Esophagus squamous epithelium (tissue), 5 donors: ENCODE data around the gene TSPAN14. TPM values are rescaled to one million over a fixed set of nuclear protein-coding genes. Genes with fewer than 3 reads are reported as not detected.

ENCODE experiments used
- DNase-seq: peaks from one replicate; lab custom pipeline; 2025; lab: John Stamatoyannopoulos, UW
- H3K27ac ChIP-seq, 4 donors: fragments of 200-600 bp; sonication (generic); one replicate each; pipeline ENCODE4 v1.5.1; 2016 to 2019; ENCODE audit warnings: mild to moderate bottlenecking in 1 of 4
- H3K27me3 ChIP-seq, 4 donors: fragments of 200-600 bp; sonication (generic); 1 replicate in 3 of 4; 2 replicates in 1 of 4; pipeline versions ENCODE4 v1.5.1 to v1.6.0; 2017 to 2021; ENCODE audit warnings: antibody characterized with exemption in 1 of 4
- H3K36me3 ChIP-seq, 3 donors: fragments of 200-600 bp; sonication (generic); one replicate each; pipeline ENCODE4 v1.5.1; 2016 to 2019
- H3K4me1 ChIP-seq, 3 donors: fragments of 200-600 bp; sonication (generic); one replicate each; pipeline ENCODE4 v1.5.1; 2017 to 2019
- H3K4me3 ChIP-seq, 4 donors: fragments of 200-600 bp; sonication (generic); 1 replicate in 3 of 4; 2 replicates in 1 of 4; pipeline ENCODE4 v1.5.1; 2016 to 2019; ENCODE audit warnings: mild to moderate bottlenecking in 2 of 4, moderate library complexity in 1 of 4
- H3K9me3 ChIP-seq, 3 donors: fragments of 200-600 bp; sonication (generic); one replicate each; pipeline ENCODE4 v1.5.1; 2016 to 2019
- POLR2A ChIP-seq, 4 donors: fragments of 450-650 bp; IDR thresholded peaks; one replicate each; pipeline ENCODE4 v1.6.1; 2017; ENCODE audit warnings: antibody characterized with exemption in 4 of 4, mild to moderate bottlenecking in 4 of 4, moderate library complexity in 3 of 4
- WGBS, 2 donors: methylation state at CpG; one replicate each; pipeline ENCODE4 v1.1.5; 2018; 5-methylcytosine and 5-hydroxymethylcytosine counted together
- intact Hi-C: fragments of 100-400 bp; cut with DNase I; formaldehyde crosslinking; loops from one replicate; pipeline ENCODE4 v1.15.0; 2022
- total RNA-seq, 4 donors: library from RNA; depleted of rRNA; stranded (reverse); fragments of >200 nt; gene quantifications; one replicate each; pipeline ENCODE4 v1.1.0, GENCODE V29; 2016
- TF ChIP-seq, protein P1 (sequence below), 6 experiments: fragments of 450-650 bp in 4 of 6; fragments of 200-600 bp in 2 of 6; sonication (generic) in 2 of 6; IDR thresholded peaks; one replicate each; pipeline ENCODE4 v1.5.1; 2016 to 2019; ENCODE audit warnings: antibody characterized with exemption in 6 of 6, mild to moderate bottlenecking in 4 of 6, moderate library complexity in 4 of 6
- donor health status: DM: yes; HTN: yes; CAD: no.

The TSPAN14 gene
- total RNA-seq, 4 donors from 2014 or later, result 66.4 to 118 (median 89.8) TPM

DNA sequence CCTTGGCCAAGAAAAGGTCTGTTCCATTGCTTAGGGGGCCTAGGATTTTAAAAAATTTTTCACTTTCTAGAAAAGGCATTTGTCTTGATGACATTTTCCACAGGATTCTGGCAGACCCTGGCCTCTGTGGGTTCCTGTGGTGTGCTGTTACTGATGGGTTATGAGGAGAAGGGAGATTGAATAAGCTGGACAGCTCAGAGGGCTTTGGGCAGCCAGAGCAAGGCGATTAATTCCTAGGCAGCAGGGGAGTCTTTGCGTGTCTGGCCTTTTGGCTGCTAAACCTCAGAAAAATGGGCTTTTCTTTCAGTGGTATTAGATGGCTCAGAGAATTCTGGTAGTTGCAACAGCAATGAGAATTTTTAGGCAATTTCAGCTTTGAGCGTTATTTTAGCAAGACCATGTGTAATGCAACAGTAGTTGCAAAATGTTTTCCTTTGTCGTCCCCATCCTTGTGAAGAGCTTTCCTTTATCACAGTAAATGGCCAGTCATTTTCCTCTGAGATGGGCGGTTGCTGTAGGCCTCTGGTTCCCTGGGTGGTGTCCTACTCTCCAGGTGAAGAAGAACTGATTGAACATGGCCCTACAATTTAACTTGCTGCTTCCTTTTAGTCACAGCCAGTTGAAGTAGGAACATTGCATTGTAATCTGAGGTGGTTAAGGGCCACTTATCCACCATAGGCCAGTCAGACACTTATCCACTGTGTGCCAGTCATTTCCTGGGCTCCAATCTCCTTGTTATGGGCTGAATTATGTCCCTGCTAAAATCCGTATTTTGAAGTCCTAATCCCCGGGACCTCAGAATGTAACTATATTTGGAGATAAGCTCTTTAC lies 126.7 kb downstream of the TSPAN14 start:
- Histone ChIP-seq H3K4me1 (no peaks in the 10 kb centered on the region), H3K4me3 (no peak overlapping the region), H3K27me3 (no peaks in the 10 kb centered on the region), H3K36me3 (no peaks in the 10 kb centered on the region), H3K9me3 (peaks cover 0 to 4% (median 3%) of the 10 kb centered on the region in 3 donors), H3K27ac (no peak overlapping the region)
- intact Hi-C loops, result no loop called here
- DNase-seq, result no peak
- TF ChIP-seq, protein P1, sequence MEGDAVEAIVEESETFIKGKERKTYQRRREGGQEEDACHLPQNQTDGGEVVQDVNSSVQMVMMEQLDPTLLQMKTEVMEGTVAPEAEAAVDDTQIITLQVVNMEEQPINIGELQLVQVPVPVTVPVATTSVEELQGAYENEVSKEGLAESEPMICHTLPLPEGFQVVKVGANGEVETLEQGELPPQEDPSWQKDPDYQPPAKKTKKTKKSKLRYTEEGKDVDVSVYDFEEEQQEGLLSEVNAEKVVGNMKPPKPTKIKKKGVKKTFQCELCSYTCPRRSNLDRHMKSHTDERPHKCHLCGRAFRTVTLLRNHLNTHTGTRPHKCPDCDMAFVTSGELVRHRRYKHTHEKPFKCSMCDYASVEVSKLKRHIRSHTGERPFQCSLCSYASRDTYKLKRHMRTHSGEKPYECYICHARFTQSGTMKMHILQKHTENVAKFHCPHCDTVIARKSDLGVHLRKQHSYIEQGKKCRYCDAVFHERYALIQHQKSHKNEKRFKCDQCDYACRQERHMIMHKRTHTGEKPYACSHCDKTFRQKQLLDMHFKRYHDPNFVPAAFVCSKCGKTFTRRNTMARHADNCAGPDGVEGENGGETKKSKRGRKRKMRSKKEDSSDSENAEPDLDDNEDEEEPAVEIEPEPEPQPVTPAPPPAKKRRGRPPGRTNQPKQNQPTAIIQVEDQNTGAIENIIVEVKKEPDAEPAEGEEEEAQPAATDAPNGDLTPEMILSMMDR (IDR thresholded peaks at IDR 0.05), result no peak
- TF ChIP-seq POLR2A (IDR thresholded peaks at IDR 0.05), result no peak
- WGBS, 2 donors, result 88 to 91% methylated on average over 7 of the region's 7 CpGs

DNA sequence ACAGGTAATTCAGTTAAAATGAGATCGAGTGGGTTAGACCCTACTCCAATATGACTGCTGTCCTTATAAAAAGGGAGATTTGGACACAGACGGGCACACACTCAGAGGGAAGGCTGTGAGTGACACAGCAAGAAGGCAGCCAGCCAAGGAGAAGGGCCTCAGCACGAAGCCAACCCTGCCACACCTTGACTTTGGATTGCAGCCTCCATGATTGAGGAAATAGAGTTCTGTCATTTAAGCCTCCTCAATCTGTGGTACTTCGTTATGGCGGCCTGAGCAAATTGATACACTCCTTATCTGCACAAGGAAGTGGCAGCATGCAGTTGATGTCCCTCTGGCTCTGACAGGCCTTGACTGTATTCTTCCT lies 127.3 kb downstream of the TSPAN14 start:
- H3K9me3 ChIP-seq, result peaks cover 0 to 4% (median 3%) of the 10 kb centered on the region in 3 donors
- no peak overlapping the region for H3K27ac ChIP-seq
- H3K27me3 ChIP-seq, result no peaks in the 10 kb centered on the region
- no peak for DNase-seq
- H3K36me3 ChIP-seq, result no peaks in the 10 kb centered on the region
- H3K4me3 ChIP-seq, result no peak overlapping the region
- H3K4me1 ChIP-seq, result no peaks in the 10 kb centered on the region
- WGBS, 2 donors, result 60 to 75% methylated on average over 5 of the region's 5 CpGs
- intact Hi-C loops, result no loop called here
- no peak for TF ChIP-seq POLR2A (IDR thresholded peaks at IDR 0.05)
- TF ChIP-seq, protein P1 (IDR thresholded peaks at IDR 0.05), result no peak

GRCh38 chr10:80582286-80582960 lies 128.3 kb downstream of the TSPAN14 start:
- intact Hi-C loops, result no loop called here
- WGBS, 2 donors, result 65 to 74% methylated on average over 3 of the region's 3 CpGs
- H3K27ac ChIP-seq, result no peak overlapping the region
- H3K4me3 ChIP-seq, result no peak overlapping the region
- H3K36me3 ChIP-seq, result no peaks in the 10 kb centered on the region
- no peaks in the 10 kb centered on the region for H3K4me1 ChIP-seq
- no peak for DNase-seq
- no peak for TF ChIP-seq POLR2A (IDR thresholded peaks at IDR 0.05)
- TF ChIP-seq, protein P1 (IDR thresholded peaks at IDR 0.05), result no peak
- H3K27me3 ChIP-seq, result no peaks in the 10 kb centered on the region
- H3K9me3 ChIP-seq, result no peaks in the 10 kb centered on the region

Other genes starting within 250 kb of the TSPAN14 start
- 100 to 1,000 TPM; 131 to 243 (median 163) TPM for gene ANXA11, start 248.8 kb upstream of the TSPAN14 start, total RNA-seq
- gene MAT1A, start 164.7 kb upstream of the TSPAN14 start, total RNA-seq, result 1 to 10 TPM in 1 of 4 donors, under 1 TPM in 3; 0.09 to 2.3 (median 0.55) TPM
- gene DYDC1, start 97.6 kb upstream of the TSPAN14 start, total RNA-seq, result not detected
- gene DYDC2, start 97.5 kb upstream of the TSPAN14 start, total RNA-seq, result under 1 TPM in 1 of 4 donors, not detected in 3; 0.15 TPM
- 100 to 1,000 TPM in 2 of 4 donors, 10 to 100 TPM in 2; 68.0 to 185 (median 103) TPM for gene PRXL2A, start 45.8 kb upstream of the TSPAN14 start, total RNA-seq
- gene SH2D4B, start 83.6 kb downstream of the TSPAN14 start, total RNA-seq, result under 1 TPM in 1 of 4 donors, not detected in 3; 0.13 TPM